ENCODE measurements around the gene AURKAIP1. TPM values are rescaled to one million over a fixed set of nuclear protein-coding genes. Genes with fewer than 3 reads are reported as not detected.
A peak's percentile ranks its signal among the peaks of the same experiment; 100 is the strongest.
"Not testable (repeated sequence)": the region's sequence is repeated elsewhere in the genome, so short reads cannot be mapped to it uniquely, and the experiment has no call there.

AURKAIP1 gene
- total and polyA plus RNA-seq, 8 donors = 50.9 to 281 (median 140) TPM

DNA sequence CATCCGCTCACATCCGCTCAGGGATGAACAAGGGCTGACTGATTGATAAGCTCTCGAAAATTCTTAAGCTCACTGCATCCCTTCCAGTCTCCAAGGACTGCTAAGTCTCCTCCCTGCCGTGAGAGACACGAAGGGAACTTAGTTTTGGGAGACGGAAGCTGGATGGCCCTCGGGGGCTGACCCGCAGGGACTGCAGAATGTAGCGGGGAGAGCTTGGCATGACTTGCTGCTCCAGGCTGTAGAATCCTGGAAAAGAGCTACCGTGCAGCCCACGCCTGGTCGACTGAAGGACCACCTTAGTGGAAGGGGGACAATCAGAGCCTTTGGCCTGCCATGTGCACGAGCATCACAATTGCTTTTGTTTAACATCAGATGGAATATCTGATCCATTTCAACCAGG lies 40.7 kb upstream of the AURKAIP1 start:
- H3K27ac ChIP-seq = no peak overlapping the region
- H3K36me3 ChIP-seq = no peaks in the 10 kb centered on the region
- intact Hi-C loops (cut with DNase I; ENCODE audit: low total_unique reads) = no loop called here
- peaks cover 0 to 6% (median 3%) of the 10 kb centered on the region in 4 donors for H3K9me3 ChIP-seq
- peaks cover 0 to 5% (median 0%) of the 10 kb centered on the region in 3 donors for H3K27me3 ChIP-seq
- peaks cover 14 to 28% (median 23%) of the 10 kb centered on the region in 4 donors for H3K4me1 ChIP-seq
- 81 to 85% (median 83%) methylated on average over 13 of the region's 13 CpGs for WGBS, 5 donors
- no peak for DNase-seq
- TF ChIP-seq CTCF (IDR thresholded peaks at IDR 0.05) (no peak), POLR2AphosphoS5 (IDR thresholded peaks at IDR 0.05) (no peak)
- no peak overlapping the region for H3K4me3 ChIP-seq

- H3K27ac ChIP-seq; H3K36me3 ChIP-seq; H3K9me3 ChIP-seq; H3K27me3 ChIP-seq; H3K4me3 ChIP-seq; intact Hi-C loops (cut with DNase I; ENCODE audit: low total_unique reads); DNase-seq: not testable (repeated sequence)
- H3K4me1 ChIP-seq = peaks cover 13 to 23% (median 19%) of the 10 kb centered on the region in 4 donors
- WGBS, 5 donors = 91 to 96% (median 94%) methylated on average over 11 of the region's 11 CpGs
Measured at GRCh38 chr1:1412311-1412902, 37.4 kb upstream of the AURKAIP1 start.

- peaks cover 0 to 6% (median 3%) of the 10 kb centered on the region in 4 donors for H3K9me3 ChIP-seq
- intact Hi-C loops (cut with DNase I; ENCODE audit: low total_unique reads) = no loop called here
- peaks cover 13 to 24% (median 20%) of the 10 kb centered on the region in 4 donors for H3K4me1 ChIP-seq
- 89 to 96% (median 95%) methylated on average over 13 of the region's 13 CpGs for WGBS, 5 donors
- H3K36me3 ChIP-seq = no peaks in the 10 kb centered on the region
- no peak overlapping the region for H3K4me3 ChIP-seq
- TF ChIP-seq CTCF (IDR thresholded peaks at IDR 0.05) (no peak), POLR2AphosphoS5 (IDR thresholded peaks at IDR 0.05) (no peak), POLR2A (IDR thresholded peaks at IDR 0.05) (no peak), EP300 (IDR thresholded peaks at IDR 0.05) (no peak)
- H3K27ac ChIP-seq = no peak overlapping the region
- no peaks in the 10 kb centered on the region for H3K27me3 ChIP-seq
- DNase-seq = no peak
Measured at GRCh38 chr1:1411626-1412025, 36.6 kb upstream of the AURKAIP1 start.

DNA sequence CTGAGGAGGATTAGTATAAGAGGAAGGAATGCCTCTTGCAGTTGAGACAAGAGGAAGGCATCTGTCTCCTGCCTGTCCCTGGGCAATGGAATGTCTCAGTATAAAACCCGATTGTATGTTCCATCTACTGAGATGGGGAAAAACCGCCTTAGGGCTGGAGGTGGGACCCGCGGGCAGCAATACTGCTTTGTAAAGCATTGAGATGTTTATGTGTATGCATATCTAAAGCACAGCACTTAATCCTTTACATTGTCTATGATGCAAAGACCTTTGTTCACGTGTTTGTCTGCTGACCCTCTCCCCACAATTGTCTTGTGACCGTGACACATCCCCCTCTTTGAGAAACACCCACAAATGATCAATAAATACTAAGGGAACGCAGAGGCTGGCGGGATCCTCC lies 35.2 kb upstream of the AURKAIP1 start:
- H3K4me3 ChIP-seq; DNase-seq; H3K27me3 ChIP-seq; H3K9me3 ChIP-seq; intact Hi-C loops (cut with DNase I; ENCODE audit: low total_unique reads); H3K27ac ChIP-seq: not testable (repeated sequence)
- Histone ChIP-seq H3K4me1 (peaks cover 25 to 38% (median 34%) of the 10 kb centered on the region in 4 donors), H3K36me3 (peaks cover 4 to 11% (median 5%) of the 10 kb centered on the region in 4 donors)
- 65 to 82% (median 73%) methylated on average over 8 of the region's 8 CpGs for WGBS, 5 donors

DNA sequence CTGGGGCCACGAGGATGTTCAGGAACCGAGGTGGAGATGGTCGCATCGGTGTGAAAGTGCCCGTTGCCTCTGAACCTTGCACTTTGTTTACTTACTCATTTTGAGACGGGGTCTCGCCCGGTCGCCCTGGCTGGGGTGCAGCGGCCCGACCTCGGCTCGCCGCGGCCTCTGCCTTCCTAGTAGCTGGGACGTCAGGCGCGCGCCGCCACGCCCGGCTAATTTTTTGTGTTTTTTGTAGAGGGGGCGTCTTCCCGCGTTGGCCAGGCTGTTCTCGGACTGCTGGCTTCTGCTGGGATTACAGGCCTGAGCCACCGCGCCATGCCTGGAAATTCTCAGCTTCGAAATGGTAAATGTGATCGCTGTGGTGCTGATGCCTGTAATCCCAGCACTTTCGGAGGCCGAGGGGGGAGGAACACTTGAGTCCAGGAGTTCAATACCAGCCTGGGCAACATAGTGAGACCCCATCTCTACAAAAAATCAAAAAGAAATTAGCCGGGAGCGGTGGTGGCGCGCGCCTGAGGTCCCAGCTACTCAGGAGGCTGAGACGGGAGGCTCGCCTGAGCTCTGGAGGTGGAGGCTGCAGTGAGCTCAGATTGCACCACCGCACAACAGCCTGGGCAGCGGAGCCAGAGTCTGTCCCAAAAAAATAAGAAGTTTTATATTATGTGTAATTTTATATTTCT lies 32.8 kb upstream of the AURKAIP1 start:
- 8 to 13% (median 10%) methylated on average over 32 to 41 of the region's 41 CpGs for WGBS, 5 donors
- intact Hi-C loops (cut with DNase I; ENCODE audit: low total_unique reads) = no loop called here
- peaks cover 0 to 6% (median 3%) of the 10 kb centered on the region in 4 donors for H3K9me3 ChIP-seq
- H3K4me3 ChIP-seq = peak overlapping the region; percentile 89 to 100 (median 94)
- H3K27ac ChIP-seq = peak overlapping the region; percentile 85 to 93 (median 88)
- peaks cover 23 to 36% (median 29%) of the 10 kb centered on the region in 4 donors for H3K36me3 ChIP-seq
- DNase-seq = peak in 1 of 2 donors; percentile 69
- TF ChIP-seq POLR2AphosphoS5 (IDR thresholded peaks at IDR 0.05) (no peak), POLR2A (IDR thresholded peaks at IDR 0.05) (no peak), EP300 (IDR thresholded peaks at IDR 0.05) (no peak), CTCF (IDR thresholded peaks at IDR 0.05) (no peak)
- peaks cover 25 to 59% (median 42%) of the 10 kb centered on the region in 4 donors for H3K4me1 ChIP-seq
- H3K27me3 ChIP-seq = no peaks in the 10 kb centered on the region

Measured in stomach (tissue), 9 donors.